ENCODE results near the gene DNAJC6. TPM values are rescaled to one million over a fixed set of nuclear protein-coding genes. Genes with fewer than 3 reads are reported as not detected.
"Not testable (repeated sequence)": the region's sequence is repeated elsewhere in the genome, so short reads cannot be mapped to it uniquely, and the experiment has no call there.

DNAJC6 gene
- total RNA-seq, 1 donor from 2014 or later, result 7.7 TPM

GRCh38 chr1:65429078-65429477 lies 119.7 kb downstream of the DNAJC6 start:
- DNase-seq (ENCODE audit: low read depth in 2 of 2), result no peak

GRCh38 chr1:65429806-65430205 lies 120.5 kb downstream of the DNAJC6 start:
- DNase-seq (ENCODE audit: low read depth in 2 of 2), result peak; percentile 96 to 97

- peak; percentile 74 to 84 for DNase-seq (ENCODE audit: low read depth in 2 of 2)
Measured at GRCh38 chr1:65431111-65431705, 121.9 kb downstream of the DNAJC6 start.

- no peak for DNase-seq (ENCODE audit: low read depth in 2 of 2)
Measured at GRCh38 chr1:65432918-65433317, 123.6 kb downstream of the DNAJC6 start.

- DNase-seq (ENCODE audit: low read depth in 2 of 2), result no peak
Measured at GRCh38 chr1:65434255-65434654, 124.9 kb downstream of the DNAJC6 start.

- no peak for DNase-seq (ENCODE audit: low read depth in 2 of 2)
Measured at GRCh38 chr1:65434760-65435159, 125.4 kb downstream of the DNAJC6 start.

GRCh38 chr1:65435987-65436386 lies 126.6 kb downstream of the DNAJC6 start:
- no peak for DNase-seq (ENCODE audit: low read depth in 2 of 2)

GRCh38 chr1:65437616-65438015 lies 128.3 kb downstream of the DNAJC6 start:
- DNase-seq (ENCODE audit: low read depth in 2 of 2), result no peak

GRCh38 chr1:65440322-65440900 lies 131.1 kb downstream of the DNAJC6 start:
- DNase-seq (ENCODE audit: low read depth in 2 of 2), result no peak

- DNase-seq (ENCODE audit: low read depth in 2 of 2), result peak in 1 of 2 donors; percentile 59
Measured at GRCh38 chr1:65440915-65441314, 131.6 kb downstream of the DNAJC6 start.

GRCh38 chr1:65441464-65441863 lies 132.1 kb downstream of the DNAJC6 start:
- no peak for DNase-seq (ENCODE audit: low read depth in 2 of 2)

- no peak for DNase-seq (ENCODE audit: low read depth in 2 of 2)
Measured at GRCh38 chr1:65442442-65442841, 133.1 kb downstream of the DNAJC6 start.

- DNase-seq (ENCODE audit: low read depth in 2 of 2), result no peak
Measured at GRCh38 chr1:65443647-65444046, 134.3 kb downstream of the DNAJC6 start.

GRCh38 chr1:65444128-65444640 lies 134.8 kb downstream of the DNAJC6 start:
- DNase-seq (ENCODE audit: low read depth in 2 of 2), result no peak

- DNase-seq (ENCODE audit: low read depth in 2 of 2), result no peak
Measured at GRCh38 chr1:65445837-65446236, 136.5 kb downstream of the DNAJC6 start.

GRCh38 chr1:65449214-65449823 lies 140.0 kb downstream of the DNAJC6 start:
- peak in 1 of 2 donors; percentile 34 for DNase-seq (ENCODE audit: low read depth in 2 of 2)

GRCh38 chr1:65455678-65456077 lies 146.3 kb downstream of the DNAJC6 start:
- DNase-seq (ENCODE audit: low read depth in 2 of 2), result not testable (repeated sequence)

GRCh38 chr1:65456481-65456880 lies 147.1 kb downstream of the DNAJC6 start:
- no peak for DNase-seq (ENCODE audit: low read depth in 2 of 2)

GRCh38 chr1:65457868-65458267 lies 148.5 kb downstream of the DNAJC6 start:
- DNase-seq (ENCODE audit: low read depth in 2 of 2), result no peak

GRCh38 chr1:65458730-65459396 lies 149.5 kb downstream of the DNAJC6 start:
- DNase-seq (ENCODE audit: low read depth in 2 of 2), result no peak

GRCh38 chr1:65459397-65459768 lies 150.0 kb downstream of the DNAJC6 start:
- peak; percentile 49 to 59 for DNase-seq (ENCODE audit: low read depth in 2 of 2)
